ENCODE data around the gene CHD9.

GRCh38 chr16:53154513-53154912, 99.7 kb downstream of the CHD9 start:
- TF ChIP-seq CTCF (IDR thresholded peaks at IDR 0.05) (no peak), POLR2A (IDR thresholded peaks at IDR 0.05) (no peak)
